Stimulated activated CD4-positive, alpha-beta T cell treated with anti-CD3 and anti-CD28 coated beads, Interleukin-12 subunit alpha, Interleukin-12 subunit beta, amount 100 ng/mL, for 24 hours (primary cell): ENCODE data around the gene DMBX1.
A peak's percentile ranks its signal among the peaks of the same experiment; 100 is the strongest.

Experiments used
- DNase-seq, 2 experiments: peaks; one replicate each; pipeline ENCODE4 v3.0.0-alpha.2; 2020; ENCODE audit warnings: low read depth in 2 of 2

Gene DMBX1

GRCh38 chr1:46525253-46525983, 35.8 kb downstream of the DMBX1 start:
- DNase-seq: no peak

GRCh38 chr1:46526013-46526690, 36.5 kb downstream of the DMBX1 start:
- DNase-seq: no peak

- DNase-seq: no peak
These were observed 37.2 kb downstream of the DMBX1 start for GRCh38 chr1:46526691-46527291.

DNA sequence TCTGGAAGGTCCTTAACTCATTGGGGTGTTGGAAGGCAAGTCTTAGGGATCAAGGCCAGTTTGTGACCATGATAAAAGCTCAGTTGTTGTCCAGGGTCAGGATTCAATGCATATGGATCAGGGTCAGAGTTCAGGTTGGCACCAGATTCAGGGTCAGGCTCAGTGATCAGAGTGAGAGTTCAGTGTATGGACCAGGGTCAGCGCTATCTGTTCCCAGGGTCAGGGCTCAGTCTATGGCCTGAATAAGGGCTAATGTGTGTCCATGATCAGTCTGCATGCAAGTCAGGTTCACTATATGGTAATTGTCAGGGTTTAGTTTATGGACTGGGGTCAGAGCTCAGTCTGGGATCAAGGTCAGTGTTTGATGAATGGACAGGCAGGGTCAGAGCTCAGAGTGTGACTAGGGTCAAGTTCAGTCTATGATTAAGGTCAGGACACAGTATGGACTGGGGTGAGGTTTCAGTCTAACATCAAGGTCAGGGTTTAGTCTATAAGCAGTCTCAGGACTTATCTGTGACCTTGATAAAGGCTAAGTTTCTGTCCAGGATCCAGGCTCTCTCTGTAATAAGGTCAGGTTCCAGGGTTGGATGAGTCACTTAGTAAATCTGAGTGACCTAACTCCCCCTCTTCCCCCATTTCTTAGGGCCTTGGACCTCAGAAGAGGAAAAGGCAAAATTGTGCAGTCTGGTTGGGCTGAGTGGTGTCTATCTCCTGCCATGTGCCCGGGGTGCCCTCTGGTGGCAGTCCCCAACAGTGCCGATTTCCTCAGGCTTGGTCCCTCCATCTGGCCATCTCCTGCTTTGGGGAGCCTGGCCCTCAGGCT, 38.0 kb downstream of the DMBX1 start:
- DNase-seq: peak; percentile 46 to 81

DNA sequence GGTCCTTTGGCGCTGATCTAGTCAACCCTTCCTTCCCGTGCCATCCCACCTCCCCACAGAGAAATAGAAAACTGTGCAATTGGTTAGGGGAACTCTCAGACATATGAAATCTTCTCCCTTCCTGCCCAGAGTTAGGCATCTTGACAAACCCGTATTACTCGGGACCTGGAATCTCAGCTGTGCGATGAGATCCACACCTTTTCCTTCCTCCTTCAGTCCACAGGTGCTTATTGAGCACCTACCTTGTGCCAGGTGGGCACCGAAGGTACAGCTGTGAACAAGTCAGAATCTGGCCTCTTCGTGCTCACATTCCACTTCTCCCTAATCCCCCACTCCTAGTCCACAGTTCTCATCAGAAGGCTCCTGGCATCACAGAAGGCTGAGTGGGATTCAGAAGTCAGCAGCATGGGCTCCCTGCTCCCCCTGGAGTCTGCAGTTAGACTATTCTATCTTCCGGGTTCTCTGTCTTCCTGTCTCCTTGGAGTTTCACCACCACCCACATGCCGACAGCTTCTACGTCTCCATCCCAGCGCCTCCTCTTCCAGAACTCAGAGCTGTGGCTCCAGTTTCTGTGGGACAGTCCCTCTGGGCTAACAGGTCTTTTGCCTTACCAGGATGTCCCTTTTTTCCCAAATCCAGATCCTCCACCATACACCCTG, 38.8 kb downstream of the DMBX1 start:
- DNase-seq: no peak

DNA sequence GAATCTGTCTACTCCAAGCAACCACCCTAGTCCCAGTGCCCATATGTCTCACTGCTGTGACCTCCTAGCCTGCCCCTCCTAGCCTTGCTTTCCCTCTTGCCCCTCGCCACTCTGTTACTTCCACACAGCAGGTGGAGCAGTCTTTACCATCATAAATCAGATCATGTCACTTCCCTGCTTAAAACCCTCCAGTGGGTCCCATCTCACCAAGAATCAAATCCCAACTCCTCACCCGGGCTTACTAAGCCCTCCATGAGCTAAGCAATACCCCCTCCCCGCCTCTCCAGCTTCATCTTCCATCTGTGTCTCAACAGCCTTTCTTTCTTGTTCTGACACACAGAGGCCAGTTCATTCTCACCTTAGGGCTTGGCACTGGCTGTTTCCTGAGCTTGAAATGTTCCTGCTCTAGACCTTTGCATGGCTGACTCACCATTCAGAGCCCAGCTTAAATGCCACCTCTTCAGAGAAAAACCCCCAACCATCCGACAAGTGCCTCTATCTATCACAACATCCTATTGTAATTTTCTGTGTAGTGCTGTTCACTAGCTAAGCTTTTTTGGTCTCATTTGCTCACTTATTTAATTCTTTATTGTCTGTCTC, 39.5 kb downstream of the DMBX1 start:
- DNase-seq: no peak

DNA sequence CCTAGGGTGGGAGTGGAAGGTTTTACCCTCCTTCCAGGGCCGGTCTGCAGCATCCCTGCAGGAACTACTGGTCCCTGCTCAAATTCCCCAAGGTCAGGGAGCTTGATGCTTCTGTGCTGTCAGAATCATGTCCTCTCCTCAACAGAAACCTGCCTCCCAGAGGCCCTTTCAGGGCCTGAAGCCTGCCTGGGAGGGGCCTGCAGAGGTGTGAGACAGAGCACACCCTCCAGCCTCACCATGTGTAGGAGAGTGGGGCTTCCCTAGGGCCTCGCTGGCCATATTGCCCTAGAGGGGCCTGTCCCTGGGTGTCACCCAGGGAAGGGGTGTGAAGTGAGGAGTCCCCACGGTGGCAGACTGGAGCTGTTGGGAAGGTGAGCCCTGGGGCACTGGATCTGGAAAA, 40.7 kb downstream of the DMBX1 start:
- DNase-seq: no peak

DNA sequence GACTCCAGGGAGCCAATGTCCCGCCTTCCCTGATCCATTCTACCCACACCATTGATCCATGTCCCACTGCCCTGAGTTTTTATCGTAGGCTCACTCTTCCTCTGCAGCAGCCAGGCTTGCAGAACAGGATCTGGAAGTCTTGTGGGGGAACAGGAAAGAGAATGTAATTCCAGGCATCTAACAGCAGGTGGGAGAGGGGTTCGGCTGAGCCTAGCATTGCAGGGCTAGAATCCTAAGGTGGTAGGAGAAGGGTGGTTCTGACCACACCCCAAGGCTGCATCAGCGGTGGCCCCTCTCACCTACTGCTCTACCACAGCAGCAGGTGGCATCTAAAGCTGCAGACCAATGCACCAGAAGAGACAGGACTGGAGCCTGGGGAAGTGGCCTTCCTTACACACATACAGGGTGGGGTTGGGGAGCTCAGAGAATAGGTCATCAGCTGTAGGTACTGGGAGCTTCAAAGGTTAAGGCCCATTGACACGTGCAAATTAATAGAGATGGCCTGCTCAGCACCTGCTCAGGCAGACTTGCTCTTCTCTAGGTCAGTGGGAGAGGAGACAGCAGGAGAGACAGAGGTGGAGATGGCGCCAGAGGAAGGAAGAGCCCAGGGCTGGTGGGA, 41.3 kb downstream of the DMBX1 start:
- no peak for DNase-seq

GRCh38 chr1:46532095-46532494, 42.5 kb downstream of the DMBX1 start:
- no peak for DNase-seq

- DNase-seq: peak; percentile 31 to 63
These were observed 43.0 kb downstream of the DMBX1 start for GRCh38 chr1:46532498-46533178.

GRCh38 chr1:46533179-46533864, 43.7 kb downstream of the DMBX1 start:
- no peak for DNase-seq

DNA sequence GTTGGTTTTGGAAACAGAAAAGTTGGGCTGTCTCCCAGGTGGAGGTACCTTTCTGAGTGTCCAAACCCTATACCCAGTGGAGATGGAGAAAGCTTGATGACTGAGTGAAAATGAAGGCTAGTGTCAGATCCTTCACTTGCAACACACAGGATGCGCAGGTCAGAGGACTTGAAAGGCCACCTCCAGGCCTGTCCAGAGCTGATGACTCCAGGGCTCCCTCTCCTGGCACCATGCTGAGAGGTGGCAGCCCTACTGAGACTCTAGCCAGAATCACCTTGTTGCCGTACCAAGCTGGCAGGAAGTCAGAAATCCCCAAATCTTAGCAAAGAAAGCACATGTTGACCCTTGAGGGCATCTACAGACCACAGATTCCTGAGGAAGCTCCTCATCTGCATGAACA, 45.4 kb downstream of the DMBX1 start:
- no peak for DNase-seq

DNA sequence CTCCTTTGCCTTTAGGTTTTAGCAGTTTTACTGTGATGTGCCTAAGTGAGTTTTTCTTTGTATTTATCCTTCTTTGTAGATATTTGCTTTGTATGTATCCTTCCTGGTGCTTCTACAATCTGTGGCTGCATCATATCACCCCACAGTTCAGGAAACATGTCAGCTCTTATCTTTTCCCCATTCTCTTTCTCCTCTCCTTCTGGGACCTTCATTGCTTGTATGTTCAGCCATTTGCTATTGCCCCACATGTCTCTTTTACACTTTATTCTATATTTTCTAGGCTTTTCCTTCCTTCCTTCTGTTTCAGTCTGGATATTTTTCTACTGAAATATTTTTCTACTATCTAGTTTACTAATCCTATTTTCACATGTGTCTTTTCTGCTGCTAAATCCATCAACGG, 46.9 kb downstream of the DMBX1 start:
- no peak for DNase-seq

DNA sequence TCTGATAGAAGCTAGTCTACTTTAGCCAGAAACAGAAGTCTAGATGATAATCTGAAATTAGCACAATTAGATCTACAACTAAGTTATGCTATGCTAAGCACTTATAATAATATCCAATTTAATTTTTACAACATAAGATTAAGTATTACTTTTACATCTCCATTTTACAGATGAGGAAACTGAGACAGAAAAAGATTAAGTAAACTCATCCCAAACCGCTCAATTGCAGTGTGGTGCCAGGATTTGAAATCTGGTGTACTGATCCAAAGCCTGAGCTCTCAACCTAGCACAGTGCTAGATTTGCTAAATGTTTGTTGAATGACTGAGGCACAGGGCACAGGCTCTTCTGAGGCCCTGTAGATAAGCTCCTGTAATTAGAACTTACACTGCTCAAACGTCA, 48.0 kb downstream of the DMBX1 start:
- DNase-seq: no peak

- no peak for DNase-seq
These were observed 48.5 kb downstream of the DMBX1 start for GRCh38 chr1:46538147-46538546.
